HCT116 (cell line): Measurements from ENCODE around the gene NEK7.

Experiments
- CTCF ChIP-seq, 3 experiments: fragments of 200-600 bp in 1 of 3; sonication (generic) in 1 of 3; IDR thresholded peaks in 2 of 3; conservative IDR thresholded peaks in 1 of 3; 2 replicates each; pipeline ENCODE4 v1.5.1; 2012 to 2017; ENCODE audit warnings: low read depth in 2 of 3, low read length in 2 of 3, antibody characterized with exemption in 1 of 3, borderline replicate concordance in 1 of 3, control low read depth in 1 of 3, mild to moderate bottlenecking in 1 of 3, mixed read lengths in 1 of 3, mixed run types in 1 of 3, moderate library complexity in 1 of 3; ENCODE audit not compliant: insufficient read depth in 1 of 3
- POLR2A ChIP-seq: IDR thresholded peaks from 2 replicates; pipeline ENCODE4 v1.7.0; 2011; ENCODE audit warnings: borderline replicate concordance; ENCODE audit not compliant: insufficient read depth, insufficient read length; ENCODE audit errors: extremely low read depth
- TF ChIP-seq, protein P1 (sequence below): IDR thresholded peaks from 2 replicates; pipeline ENCODE4 v1.6.1; 2012; ENCODE audit warnings: low read depth

DNA sequence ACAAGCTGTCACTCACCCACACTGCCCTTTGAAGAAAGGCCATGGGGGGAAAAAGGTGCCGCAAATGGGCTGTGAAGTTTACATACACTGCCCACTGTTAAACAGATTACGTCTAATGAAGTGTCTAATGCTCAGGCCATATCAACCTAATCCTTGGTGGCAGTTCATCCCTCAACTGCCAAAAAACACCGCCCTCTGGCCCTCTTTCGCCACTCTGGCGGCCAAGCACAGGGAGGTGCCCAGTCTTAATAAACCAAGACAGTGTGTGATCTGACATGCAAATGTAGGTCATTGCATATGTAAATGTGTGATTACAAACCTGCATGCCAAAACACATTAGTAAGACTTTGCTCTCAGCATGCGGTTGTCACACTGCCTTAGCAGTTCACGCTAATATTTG, 89.5 kb downstream of the NEK7 start:
- no peak for TF ChIP-seq POLR2A
- no peak for TF ChIP-seq CTCF (IDR thresholded peaks at IDR 0.05 in 2 of 3, conservative IDR thresholded peaks at IDR 0.05 in 1 of 3; ENCODE audit: borderline replicate concordance in 1 of 3, insufficient read depth in 1 of 3, low read depth in 2 of 3, low read length in 2 of 3)
- TF ChIP-seq, protein P1, sequence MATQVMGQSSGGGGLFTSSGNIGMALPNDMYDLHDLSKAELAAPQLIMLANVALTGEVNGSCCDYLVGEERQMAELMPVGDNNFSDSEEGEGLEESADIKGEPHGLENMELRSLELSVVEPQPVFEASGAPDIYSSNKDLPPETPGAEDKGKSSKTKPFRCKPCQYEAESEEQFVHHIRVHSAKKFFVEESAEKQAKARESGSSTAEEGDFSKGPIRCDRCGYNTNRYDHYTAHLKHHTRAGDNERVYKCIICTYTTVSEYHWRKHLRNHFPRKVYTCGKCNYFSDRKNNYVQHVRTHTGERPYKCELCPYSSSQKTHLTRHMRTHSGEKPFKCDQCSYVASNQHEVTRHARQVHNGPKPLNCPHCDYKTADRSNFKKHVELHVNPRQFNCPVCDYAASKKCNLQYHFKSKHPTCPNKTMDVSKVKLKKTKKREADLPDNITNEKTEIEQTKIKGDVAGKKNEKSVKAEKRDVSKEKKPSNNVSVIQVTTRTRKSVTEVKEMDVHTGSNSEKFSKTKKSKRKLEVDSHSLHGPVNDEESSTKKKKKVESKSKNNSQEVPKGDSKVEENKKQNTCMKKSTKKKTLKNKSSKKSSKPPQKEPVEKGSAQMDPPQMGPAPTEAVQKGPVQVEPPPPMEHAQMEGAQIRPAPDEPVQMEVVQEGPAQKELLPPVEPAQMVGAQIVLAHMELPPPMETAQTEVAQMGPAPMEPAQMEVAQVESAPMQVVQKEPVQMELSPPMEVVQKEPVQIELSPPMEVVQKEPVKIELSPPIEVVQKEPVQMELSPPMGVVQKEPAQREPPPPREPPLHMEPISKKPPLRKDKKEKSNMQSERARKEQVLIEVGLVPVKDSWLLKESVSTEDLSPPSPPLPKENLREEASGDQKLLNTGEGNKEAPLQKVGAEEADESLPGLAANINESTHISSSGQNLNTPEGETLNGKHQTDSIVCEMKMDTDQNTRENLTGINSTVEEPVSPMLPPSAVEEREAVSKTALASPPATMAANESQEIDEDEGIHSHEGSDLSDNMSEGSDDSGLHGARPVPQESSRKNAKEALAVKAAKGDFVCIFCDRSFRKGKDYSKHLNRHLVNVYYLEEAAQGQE: no peak
